GM12878 (cell line): ENCODE data around the gene DYNC1I1. TPM values are rescaled to one million over a fixed set of nuclear protein-coding genes. Genes with fewer than 3 reads are reported as not detected.

Experiments used
- ATAC-seq: fragments of 200-7000 bp; cut with Tn5 transposase; 3 replicates; pipeline ENCODE4 v1.9.1; 2020; ENCODE audit warnings: mild to moderate bottlenecking, moderate library complexity
- BruUV-seq: library from RNA; stranded (reverse); fragments of 400-500 nt; replicated peaks from 2 replicates; lab custom pipeline; 2021; lab: Mats Ljungman, UMichigan
- CTCF ChIA-PET: fragments of 300-600 bp; sonication (Branson Sonifier 250); formaldehyde crosslinking; extraction: SDS; loops from one replicate; lab custom pipeline; 2021; ENCODE audit warnings: inconsistent platforms; lab: Yijun Ruan, JAX
- POLR2A ChIA-PET: fragments of 350-600 bp; formaldehyde crosslinking; extraction: SDS; loops from one replicate; lab custom pipeline; 2021; ENCODE audit warnings: inconsistent platforms; lab: Charles Lee
- RAD21 ChIA-PET: fragments of 300-600 bp; sonication (Branson Sonifier 250); formaldehyde crosslinking; loops from one replicate; lab custom pipeline; 2023; ENCODE audit warnings: antibody characterized with exemption; ENCODE audit not compliant: unreplicated experiment; lab: Charles Lee
- SMC1A ChIA-PET: fragments of 300-600 bp; sonication (Branson Sonifier 250); formaldehyde crosslinking; loops from one replicate; lab custom pipeline; 2023; ENCODE audit not compliant: unreplicated experiment, uncharacterized antibody; lab: Charles Lee
- DNase-seq: peaks from one replicate; pipeline ENCODE4 v3.0.0-alpha.2; 2011; ENCODE audit warnings: low read depth, low spot score
- FAIRE-seq: peaks from 3 replicates; lab custom pipeline; 2011; peaks lifted over from hg19 to GRCh38; lab: Jason Lieb, UNC
- H2AFZ ChIP-seq: 2 replicates; pipeline ENCODE4 v1.6.0; 2011; ENCODE audit warnings: low read depth, low read length, control low read depth; ENCODE audit not compliant: control insufficient read depth
- H3K27ac ChIP-seq: 2 replicates; pipeline ENCODE4 v1.5.1; 2011; ENCODE audit warnings: control low read depth; ENCODE audit not compliant: control insufficient read depth, insufficient read depth
- H3K27me3 ChIP-seq, 2 experiments: replicated peaks in 1 of 2; 2 replicates each; pipeline versions ENCODE4 v1.6.0 to v1.6.1; 2011; ENCODE audit warnings: low read length in 1 of 2; ENCODE audit not compliant: control insufficient read depth in 2 of 2, insufficient read depth in 2 of 2
- H3K36me3 ChIP-seq, 2 experiments: 2 replicates each; pipeline ENCODE4 v1.5.1; 2011; ENCODE audit warnings: low read length in 1 of 2; ENCODE audit not compliant: control insufficient read depth in 2 of 2, insufficient read depth in 2 of 2
- H3K4me1 ChIP-seq: 2 replicates; pipeline ENCODE4 v1.6.1; 2011; ENCODE audit warnings: mild to moderate bottlenecking, low read length, moderate library complexity, mixed read lengths; ENCODE audit not compliant: control insufficient read depth, insufficient read depth
- H3K4me2 ChIP-seq: 2 replicates; pipeline ENCODE4 v1.6.0; 2011; ENCODE audit warnings: control low read depth; ENCODE audit not compliant: control insufficient read depth, insufficient read depth
- H3K4me3 ChIP-seq: fragments of 200-600 bp; sonication (generic); 2 replicates; pipeline ENCODE4 v1.5.1; 2016
- H3K79me2 ChIP-seq: 2 replicates; pipeline ENCODE4 v1.6.0; 2011; ENCODE audit warnings: low read length; ENCODE audit not compliant: control insufficient read depth, insufficient read depth
- H3K9ac ChIP-seq: 2 replicates; pipeline ENCODE4 v1.8.0; 2011; ENCODE audit warnings: low read length, control low read depth, mixed read lengths; ENCODE audit not compliant: control insufficient read depth, insufficient read depth
- H3K9me3 ChIP-seq: replicated peaks from 3 replicates; pipeline ENCODE4 v1.5.1; 2011; ENCODE audit warnings: mild to moderate bottlenecking, low read length; ENCODE audit not compliant: control insufficient read depth, insufficient read depth
- H4K20me1 ChIP-seq: 2 replicates; pipeline ENCODE4 v1.6.0; 2011; ENCODE audit not compliant: control insufficient read depth, insufficient read depth
- CREB1 ChIP-seq: IDR thresholded peaks from 2 replicates; pipeline ENCODE4 v1.6.1; 2012; ENCODE audit warnings: low read depth, mild to moderate bottlenecking, inconsistent platforms
- E4F1 ChIP-seq: fragments of 450-650 bp; IDR thresholded peaks from 2 replicates; pipeline ENCODE4 v1.6.1; 2018; ENCODE audit warnings: borderline replicate concordance, mild to moderate bottlenecking; ENCODE audit not compliant: partially characterized antibody
- HDAC6 ChIP-seq: fragments of 200-600 bp; sonication (generic); IDR thresholded peaks from one replicate; pipeline ENCODE4 v1.8.0; 2017; ENCODE audit warnings: antibody characterized with exemption; ENCODE audit not compliant: unreplicated experiment
- IKZF2 ChIP-seq, 2 experiments: fragments of 450-650 bp; IDR thresholded peaks; 2 replicates each; pipeline ENCODE4 v1.6.1; 2017; ENCODE audit warnings: mild to moderate bottlenecking in 2 of 2, moderate library complexity in 2 of 2
- KAT2A ChIP-seq: conservative IDR thresholded peaks from 2 replicates; pipeline ENCODE4 v1.6.1; 2011; ENCODE audit warnings: low read depth, low read length; ENCODE audit not compliant: control insufficient read depth
- MEF2B ChIP-seq: fragments of 450-650 bp; IDR thresholded peaks from 2 replicates; pipeline ENCODE4 v1.6.1; 2018; ENCODE audit warnings: mild to moderate bottlenecking, moderate library complexity; ENCODE audit not compliant: partially characterized antibody, poor library complexity, severe bottlenecking
- NR2F1 ChIP-seq: fragments of 450-650 bp; conservative IDR thresholded peaks from 2 replicates; pipeline ENCODE4 v1.6.1; 2017; ENCODE audit warnings: mild to moderate bottlenecking
- RELA ChIP-seq: fragments of 450-650 bp; IDR thresholded peaks from 2 replicates; pipeline ENCODE4 v1.8.0; 2014; ENCODE audit warnings: borderline replicate concordance; ENCODE audit not compliant: partially characterized antibody
- SREBF2 ChIP-seq: IDR thresholded peaks from 2 replicates; pipeline ENCODE4 v1.6.1; 2012; ENCODE audit warnings: mild to moderate bottlenecking, low read length
- TAF1 ChIP-seq: IDR thresholded peaks from 2 replicates; pipeline ENCODE4 v1.6.1; 2011; ENCODE audit warnings: mild to moderate bottlenecking, low read depth, low read length, borderline replicate concordance
- ZNF274 ChIP-seq: IDR thresholded peaks from one replicate; pipeline ENCODE4 v1.8.0; 2011; ENCODE audit not compliant: insufficient read length, insufficient read depth
- WGBS: methylation state at CpG from one replicate; pipeline ENCODE4 v1.1.6; 2016; ENCODE audit warnings: low lambda C conversion rate; ENCODE audit not compliant: insufficient replicate concordance, insufficient coverage; ENCODE audit errors: missing lambda C conversion rate; 5-methylcytosine and 5-hydroxymethylcytosine counted together
- in situ Hi-C: fragments of 300-500 bp; cut with MboI; formaldehyde crosslinking; loops from 9 replicates; pipeline ENCODE4 v1.14.3; 2018; ENCODE audit warnings: mixed read lengths
- intact Hi-C: fragments of 100-400 bp; cut with micrococcal nuclease; formaldehyde crosslinking; loops from one replicate; pipeline ENCODE4 v1.14.2; 2022; ENCODE audit not compliant: unreplicated experiment
- polyA plus RNA-seq, 11 experiments: library from polyadenylated mRNA; depleted of rRNA in 4 of 11; unstranded in 6 of 11; stranded (reverse) in 5 of 11; fragments of >200 nt; fragmentation: Nextera tagmentation in 4 of 11; fragmentation: Illumina TruSeq in 1 of 11; extraction: Ambion mirVana in 4 of 11; extraction: Trizol in 1 of 11; gene quantifications; 1 replicate in 1 of 11; 2 replicates in 10 of 11; pipeline versions ENCODE4 v1.2.1 to v1.2.3, GENCODE V29; 2011 to 2016; ENCODE audit warnings: inconsistent platforms in 2 of 11, missing spikeins in 2 of 11, low read depth in 1 of 11
- total RNA-seq, 4 experiments: library from RNA; depleted of rRNA in 3 of 4; stranded (reverse); fragments of >200 nt in 3 of 4; fragmentation: Illumina TruSeq in 1 of 4; extraction: Trizol in 1 of 4; gene quantifications; 2 replicates each; pipeline versions ENCODE4 v1.2.1 to v1.2.3, GENCODE V29; 2013 to 2021
- TF ChIP-seq, protein P1 (sequence below): fragments of 450-650 bp; conservative IDR thresholded peaks from 2 replicates; pipeline ENCODE4 v1.6.1; 2017; ENCODE audit warnings: mild to moderate bottlenecking, moderate library complexity
- TF ChIP-seq, protein P2 (sequence below): fragments of 450-650 bp; formaldehyde crosslinking; IDR thresholded peaks from 2 replicates; pipeline ENCODE4 v1.4.0; 2020; ENCODE audit warnings: mild to moderate bottlenecking, moderate library complexity

Gene DYNC1I1
- total and polyA plus RNA-seq, 10 of the 15 experiments (the other 5 are each of a cell fraction or from before 2014, with no cell fraction given) = 0.05 to 0.91 (median 0.14) TPM; not detected in 3

DNA sequence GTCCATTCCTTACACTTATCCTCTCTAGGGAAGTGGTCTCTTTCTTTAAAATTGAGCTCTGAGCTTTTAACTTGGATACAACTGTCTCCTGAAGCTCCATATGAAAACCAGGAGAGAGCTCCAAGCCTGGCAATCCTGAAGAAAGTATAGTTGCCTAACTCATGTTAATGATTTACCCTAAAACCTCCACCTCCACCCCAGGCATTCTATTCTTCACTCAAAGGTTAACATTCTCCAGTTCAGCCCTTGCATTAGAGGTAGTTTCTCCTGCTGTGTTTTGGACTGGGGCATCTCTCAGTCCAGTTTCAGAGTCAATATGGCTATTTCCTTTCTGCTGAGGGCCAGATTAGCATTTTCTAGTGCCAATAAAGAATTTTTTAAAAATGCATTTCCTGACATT is 354.0 kb downstream of the DYNC1I1 start (continued):
- TF ChIP-seq MEF2B (no peak), E4F1 (no peak), CREB1 (no peak)

- ChIA-PET SMC1A (no interaction called here), CTCF (no interaction called here), RAD21 (no interaction called here), POLR2A (no interaction called here)
- H4K20me1 ChIP-seq = no peaks in the 10 kb centered on the region
- ATAC-seq (no peak), FAIRE-seq (no peak), DNase-seq (no peak)
- H3K27me3 ChIP-seq = no peaks in the 10 kb centered on the region
- BruUV-seq = no TSS peak
- no peak overlapping the region for H2AFZ ChIP-seq
- no peaks in the 10 kb centered on the region for H3K9me3 ChIP-seq
- H3K4me3 ChIP-seq = no peak overlapping the region
- 100% methylated on average over 2 of the region's 2 CpGs for WGBS
- TF ChIP-seq HDAC6 = no peak
- no peak for TF ChIP-seq TAF1
- TF ChIP-seq IKZF2 (IDR thresholded peaks at IDR 0.05) = no peak
- TF ChIP-seq KAT2A = no peak
- no peak for TF ChIP-seq RELA
- TF ChIP-seq, protein P1, sequence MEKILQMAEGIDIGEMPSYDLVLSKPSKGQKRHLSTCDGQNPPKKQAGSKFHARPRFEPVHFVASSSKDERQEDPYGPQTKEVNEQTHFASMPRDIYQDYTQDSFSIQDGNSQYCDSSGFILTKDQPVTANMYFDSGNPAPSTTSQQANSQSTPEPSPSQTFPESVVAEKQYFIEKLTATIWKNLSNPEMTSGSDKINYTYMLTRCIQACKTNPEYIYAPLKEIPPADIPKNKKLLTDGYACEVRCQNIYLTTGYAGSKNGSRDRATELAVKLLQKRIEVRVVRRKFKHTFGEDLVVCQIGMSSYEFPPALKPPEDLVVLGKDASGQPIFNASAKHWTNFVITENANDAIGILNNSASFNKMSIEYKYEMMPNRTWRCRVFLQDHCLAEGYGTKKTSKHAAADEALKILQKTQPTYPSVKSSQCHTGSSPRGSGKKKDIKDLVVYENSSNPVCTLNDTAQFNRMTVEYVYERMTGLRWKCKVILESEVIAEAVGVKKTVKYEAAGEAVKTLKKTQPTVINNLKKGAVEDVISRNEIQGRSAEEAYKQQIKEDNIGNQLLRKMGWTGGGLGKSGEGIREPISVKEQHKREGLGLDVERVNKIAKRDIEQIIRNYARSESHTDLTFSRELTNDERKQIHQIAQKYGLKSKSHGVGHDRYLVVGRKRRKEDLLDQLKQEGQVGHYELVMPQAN = no peak
- no peak for TF ChIP-seq NR2F1
- TF ChIP-seq, protein P2, sequence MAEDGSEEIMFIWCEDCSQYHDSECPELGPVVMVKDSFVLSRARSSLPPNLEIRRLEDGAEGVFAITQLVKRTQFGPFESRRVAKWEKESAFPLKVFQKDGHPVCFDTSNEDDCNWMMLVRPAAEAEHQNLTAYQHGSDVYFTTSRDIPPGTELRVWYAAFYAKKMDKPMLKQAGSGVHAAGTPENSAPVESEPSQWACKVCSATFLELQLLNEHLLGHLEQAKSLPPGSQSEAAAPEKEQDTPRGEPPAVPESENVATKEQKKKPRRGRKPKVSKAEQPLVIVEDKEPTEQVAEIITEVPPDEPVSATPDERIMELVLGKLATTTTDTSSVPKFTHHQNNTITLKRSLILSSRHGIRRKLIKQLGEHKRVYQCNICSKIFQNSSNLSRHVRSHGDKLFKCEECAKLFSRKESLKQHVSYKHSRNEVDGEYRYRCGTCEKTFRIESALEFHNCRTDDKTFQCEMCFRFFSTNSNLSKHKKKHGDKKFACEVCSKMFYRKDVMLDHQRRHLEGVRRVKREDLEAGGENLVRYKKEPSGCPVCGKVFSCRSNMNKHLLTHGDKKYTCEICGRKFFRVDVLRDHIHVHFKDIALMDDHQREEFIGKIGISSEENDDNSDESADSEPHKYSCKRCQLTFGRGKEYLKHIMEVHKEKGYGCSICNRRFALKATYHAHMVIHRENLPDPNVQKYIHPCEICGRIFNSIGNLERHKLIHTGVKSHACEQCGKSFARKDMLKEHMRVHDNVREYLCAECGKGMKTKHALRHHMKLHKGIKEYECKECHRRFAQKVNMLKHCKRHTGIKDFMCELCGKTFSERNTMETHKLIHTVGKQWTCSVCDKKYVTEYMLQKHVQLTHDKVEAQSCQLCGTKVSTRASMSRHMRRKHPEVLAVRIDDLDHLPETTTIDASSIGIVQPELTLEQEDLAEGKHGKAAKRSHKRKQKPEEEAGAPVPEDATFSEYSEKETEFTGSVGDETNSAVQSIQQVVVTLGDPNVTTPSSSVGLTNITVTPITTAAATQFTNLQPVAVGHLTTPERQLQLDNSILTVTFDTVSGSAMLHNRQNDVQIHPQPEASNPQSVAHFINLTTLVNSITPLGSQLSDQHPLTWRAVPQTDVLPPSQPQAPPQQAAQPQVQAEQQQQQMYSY = no peak
- no peak for TF ChIP-seq SREBF2
- no peak for TF ChIP-seq ZNF274
- intact Hi-C loops (no loop called here), in situ Hi-C loops (no loop called here)
- no peak overlapping the region for H3K4me2 ChIP-seq
- H3K79me2 ChIP-seq = no peaks in the 10 kb centered on the region
- H3K4me1 ChIP-seq = no peaks in the 10 kb centered on the region
- no peak overlapping the region for H3K9ac ChIP-seq
- H3K27ac ChIP-seq = no peak overlapping the region
- H3K36me3 ChIP-seq = no peaks in the 10 kb centered on the region; a peak in 2 of 4 replicates
These were observed 355.4 kb downstream of the DYNC1I1 start for GRCh38 chr7:96127746-96128145.
